Measurements from ENCODE around the gene EGR1.

EGR1 gene

GRCh38 chr5:138465261-138466124, at the start of gene EGR1:
EGR1 (plus strand) TSS chr5:138465479; CDS start chr5:138465762, 283 bp downstream.
- peak; percentile 94 to 95 for DNase-seq (ENCODE audit: low read depth in 1 of 2, low spot score in 1 of 2)

GRCh38 chr5:138418444-138418843, 46.8 kb upstream of the EGR1 start:
- DNase-seq (ENCODE audit: low read depth in 1 of 2, low spot score in 1 of 2), result no peak

GRCh38 chr5:138425079-138425478, 40.2 kb upstream of the EGR1 start:
- DNase-seq (ENCODE audit: low read depth in 1 of 2, low spot score in 1 of 2), result no peak

- no peak for DNase-seq (ENCODE audit: low read depth in 1 of 2, low spot score in 1 of 2)
These were observed 29.3 kb upstream of the EGR1 start for GRCh38 chr5:138435943-138436342.

GRCh38 chr5:138438003-138438723, 27.1 kb upstream of the EGR1 start:
- no peak for DNase-seq (ENCODE audit: low read depth in 1 of 2, low spot score in 1 of 2)

GRCh38 chr5:138438724-138439476, 26.4 kb upstream of the EGR1 start, which contains the start of gene REEP2:
REEP2 (plus strand) TSS chr5:138439057; CDS start chr5:138439209, 152 bp downstream.
- peak; percentile 34 to 38 for DNase-seq (ENCODE audit: low read depth in 1 of 2, low spot score in 1 of 2)

- no peak for DNase-seq (ENCODE audit: low read depth in 1 of 2, low spot score in 1 of 2)
These were observed 25.7 kb upstream of the EGR1 start for GRCh38 chr5:138439477-138440158.

- no peak for DNase-seq (ENCODE audit: low read depth in 1 of 2, low spot score in 1 of 2)
These were observed 24.9 kb upstream of the EGR1 start for GRCh38 chr5:138440159-138441073.

GRCh38 chr5:138441221-138441620, 24.1 kb upstream of the EGR1 start:
- DNase-seq (ENCODE audit: low read depth in 1 of 2, low spot score in 1 of 2), result no peak

GRCh38 chr5:138444078-138444773, 21.1 kb upstream of the EGR1 start:
- DNase-seq (ENCODE audit: low read depth in 1 of 2, low spot score in 1 of 2), result no peak

GRCh38 chr5:138444774-138445546, 20.3 kb upstream of the EGR1 start:
- no peak for DNase-seq (ENCODE audit: low read depth in 1 of 2, low spot score in 1 of 2)

GRCh38 chr5:138445547-138446271, 19.6 kb upstream of the EGR1 start:
- DNase-seq (ENCODE audit: low read depth in 1 of 2, low spot score in 1 of 2), result no peak

GRCh38 chr5:138448070-138448469, 17.2 kb upstream of the EGR1 start:
- DNase-seq (ENCODE audit: low read depth in 1 of 2, low spot score in 1 of 2), result no peak

- DNase-seq (ENCODE audit: low read depth in 1 of 2, low spot score in 1 of 2), result no peak
These were observed 16.5 kb upstream of the EGR1 start for GRCh38 chr5:138448481-138449398.

- peak; percentile 68 to 74 for DNase-seq (ENCODE audit: low read depth in 1 of 2, low spot score in 1 of 2)
These were observed 15.6 kb upstream of the EGR1 start for GRCh38 chr5:138449501-138450239.

- DNase-seq (ENCODE audit: low read depth in 1 of 2, low spot score in 1 of 2), result no peak
These were observed 14.3 kb upstream of the EGR1 start for GRCh38 chr5:138450971-138451370.
